ENCODE results near the gene TAF4. TPM values are rescaled to one million over a fixed set of nuclear protein-coding genes. Genes with fewer than 3 reads are reported as not detected.

The TAF4 gene
- total and polyA plus RNA-seq, 2 donors (not counting 3 experiments of a cell fraction or from before 2014, with no cell fraction given), result 6.1 to 19.5 TPM

- H3K9ac ChIP-seq (replicated peaks; ENCODE audit: extremely low read depth, insufficient read depth, low read length), result no peak overlapping the region
- dilution Hi-C loops (cut with MboI; ENCODE audit: extremely low pct_ligation_motif_present, low sequenced_read_pairs) (no loop called here), intact Hi-C loops (cut with micrococcal nuclease) (no loop called here)
- H3K4me3 ChIP-seq (replicated peaks in 1 of 3; ENCODE audit: insufficient read depth in 1 of 3, low read depth in 1 of 3, low read length in 3 of 3), result no peak overlapping the region
- no peaks in the 10 kb centered on the region for H3K9me1 ChIP-seq (replicated peaks; ENCODE audit: control insufficient read depth, extremely low read depth, insufficient read depth, low read length)
- FAIRE-seq, result no peak
- no peak overlapping the region for H3K27ac ChIP-seq (ENCODE audit: insufficient read depth, low read depth, low read length)
- no peaks in the 10 kb centered on the region for H3K79me2 ChIP-seq (ENCODE audit: control insufficient read depth, insufficient read depth, low read length)
- TF ChIP-seq POLR2A (IDR thresholded peaks at IDR 0.05; ENCODE audit: low read depth, low read length) (no peak), MAX (IDR thresholded peaks at IDR 0.05; ENCODE audit: insufficient read depth, insufficient read length) (no peak), MYC (IDR thresholded peaks at IDR 0.05; ENCODE audit: low read depth, low read length) (no peak), EZH2 (IDR thresholded peaks at IDR 0.05; ENCODE audit: borderline replicate concordance, low read depth, low read length, severe bottlenecking) (no peak), POLR2AphosphoS5 (IDR thresholded peaks at IDR 0.05; ENCODE audit: insufficient read depth, low read depth, low read length) (no peak), CTCF (IDR thresholded peaks at IDR 0.05; ENCODE audit: extremely low read depth in 1 of 2, insufficient read depth in 1 of 2, low read depth in 1 of 2, low read length in 2 of 2) (no peak), FOS (IDR thresholded peaks at IDR 0.05; ENCODE audit: borderline replicate concordance, insufficient read depth, low read length) (no peak), GATA2 (IDR thresholded peaks at IDR 0.05; ENCODE audit: insufficient read depth, insufficient read length, low read depth, low read length) (no peak), JUN (IDR thresholded peaks at IDR 0.05; ENCODE audit: borderline replicate concordance, insufficient read depth, insufficient read length, low read depth) (no peak)
- no peak overlapping the region for H3K4me2 ChIP-seq (ENCODE audit: insufficient read depth, low read length)
- POLR2A ChIA-PET, result no interaction called here
- BruUV-seq (replicated peaks), result no TSS peak
- H4K20me1 ChIP-seq (replicated peaks; ENCODE audit: control insufficient read depth, extremely low read depth, insufficient read depth, low read length), result no peaks in the 10 kb centered on the region
- no peaks in the 10 kb centered on the region for H3K36me3 ChIP-seq (ENCODE audit: control insufficient read depth in 2 of 2, extremely low read depth in 1 of 2, insufficient read depth in 2 of 2, low read length in 2 of 2)
- H3K4me1 ChIP-seq (ENCODE audit: control insufficient read depth, extremely low read depth, insufficient read depth, low read length), result no peaks in the 10 kb centered on the region
- H2AFZ ChIP-seq (ENCODE audit: low read depth, low read length), result no peak overlapping the region
- DNase-seq (ENCODE audit: low read depth, low spot score), result no peak
- H3K27me3 ChIP-seq (ENCODE audit: control insufficient read depth in 2 of 2, insufficient read depth in 2 of 2, low read length in 2 of 2), result no peaks in the 10 kb centered on the region
- CTCF ChIA-PET, result no interaction called here
- H3K9me3 ChIP-seq (replicated peaks; ENCODE audit: control insufficient read depth, insufficient read depth, low read length), result no peaks in the 10 kb centered on the region
These were observed 129.6 kb downstream of the TAF4 start for GRCh38 chr20:61935926-61936700.

All from endothelial cell of umbilical vein (primary cell).